SU-DHL-6 (cell line): Measurements from ENCODE around the gene KSR1.
"Not testable (repeated sequence)": the region's sequence is repeated elsewhere in the genome, so short reads cannot be mapped to it uniquely, and the experiment has no call there.

ENCODE experiments used
- H2AFZ ChIP-seq: fragments of 200-600 bp; sonication (generic); 2 replicates; pipeline ENCODE4 v1.6.1; 2014; ENCODE audit warnings: low read depth, mild to moderate bottlenecking, moderate library complexity, mixed read lengths, antibody characterized with exemption, low read length; ENCODE audit not compliant: severe bottlenecking
- H3F3A ChIP-seq: fragments of 200-600 bp; shearing (Covaris generic); 2 replicates; pipeline ENCODE4 v1.6.0; 2016; ENCODE audit warnings: antibody characterized with exemption, mild to moderate bottlenecking; ENCODE audit not compliant: insufficient read depth
- H3K27ac ChIP-seq: fragments of 200-600 bp; sonication (generic); 2 replicates; pipeline ENCODE4 v1.5.1; 2016; ENCODE audit warnings: low read depth, mild to moderate bottlenecking, low read length, moderate library complexity, mixed read lengths
- H3K27me3 ChIP-seq: fragments of 200-600 bp; sonication (generic), shearing (Covaris generic); 2 replicates; pipeline ENCODE4 v1.6.0; 2014; ENCODE audit warnings: mild to moderate bottlenecking, low read length
- H3K36me3 ChIP-seq: fragments of 200-600 bp; sonication (generic); 2 replicates; pipeline ENCODE4 v1.6.1; 2014; ENCODE audit warnings: mild to moderate bottlenecking, low read length, mixed read lengths
- H3K4me2 ChIP-seq: fragments of 300-600, 200-600 bp; shearing (Covaris generic), sonication (generic); 2 replicates; pipeline ENCODE4 v1.6.0; 2014; ENCODE audit warnings: low read length, low read depth, mild to moderate bottlenecking; ENCODE audit not compliant: poor library complexity, severe bottlenecking
- H3K4me3 ChIP-seq: fragments of 200-600 bp; sonication (generic); 2 replicates; pipeline ENCODE4 v1.5.1; 2014; ENCODE audit warnings: antibody characterized with exemption, low read length, mild to moderate bottlenecking, mixed read lengths; ENCODE audit not compliant: insufficient read depth, poor library complexity, severe bottlenecking
- H3K79me2 ChIP-seq: fragments of 200-600 bp; sonication (generic); 2 replicates; pipeline ENCODE4 v1.6.1; 2014; ENCODE audit warnings: mild to moderate bottlenecking, low read length, moderate library complexity; ENCODE audit not compliant: insufficient read depth
- H3K9ac ChIP-seq: fragments of 200-600 bp; sonication (generic); 2 replicates; pipeline ENCODE4 v1.7.0; 2014; ENCODE audit warnings: mild to moderate bottlenecking, low read length
- H3K9me2 ChIP-seq: fragments of 200-600 bp; sonication (generic); replicated peaks from 2 replicates; pipeline ENCODE4 v1.6.1; 2014; ENCODE audit warnings: low read length; ENCODE audit not compliant: insufficient read depth
- H3K9me3 ChIP-seq: fragments of 200-600 bp; sonication (generic); 2 replicates; pipeline ENCODE4 v1.6.1; 2014; ENCODE audit warnings: low read length, mixed read lengths; ENCODE audit not compliant: insufficient read depth
- H4K20me1 ChIP-seq: fragments of 200-600 bp; sonication (generic); 2 replicates; pipeline ENCODE4 v1.6.1; 2014; ENCODE audit warnings: low read depth, mild to moderate bottlenecking, antibody characterized with exemption, low read length, moderate library complexity, mixed read lengths
- CTCF ChIP-seq: fragments of 200-600 bp; sonication (generic); IDR thresholded peaks from one replicate; pipeline ENCODE4 v1.5.1; 2017; ENCODE audit warnings: antibody characterized with exemption, mild to moderate bottlenecking, low read length, moderate library complexity; ENCODE audit not compliant: insufficient read depth, poor library complexity, severe bottlenecking
- EZH2phosphoT487 ChIP-seq: fragments of 200-600 bp; sonication (generic), shearing (Covaris generic); conservative IDR thresholded peaks from 2 replicates; pipeline ENCODE4 v1.6.1; 2018; ENCODE audit warnings: mild to moderate bottlenecking, antibody characterized with exemption, low read length, moderate library complexity, mixed read lengths

KSR1 gene

GRCh38 chr17:27631897-27632725 is 175.9 kb downstream of the KSR1 start:
- no peak overlapping the region for H3K4me2 ChIP-seq
- H3K27ac ChIP-seq = no peak overlapping the region
- no peaks in the 10 kb centered on the region for H3K9me3 ChIP-seq
- H3K36me3 ChIP-seq = no peaks in the 10 kb centered on the region
- no peak overlapping the region for H3K4me3 ChIP-seq
- no peak overlapping the region for H2AFZ ChIP-seq
- no peaks in the 10 kb centered on the region for H3K27me3 ChIP-seq
- no peaks in the 10 kb centered on the region for H3K79me2 ChIP-seq
- no peak overlapping the region for H3K9ac ChIP-seq
- no peaks in the 10 kb centered on the region for H4K20me1 ChIP-seq
- no peak for TF ChIP-seq EZH2phosphoT487
- TF ChIP-seq CTCF = no peak
- no peaks in the 10 kb centered on the region for H3K9me2 ChIP-seq
- no peaks in the 10 kb centered on the region for H3F3A ChIP-seq

GRCh38 chr17:27632766-27633165 is 176.5 kb downstream of the KSR1 start:
- not testable (repeated sequence) for H3K9ac ChIP-seq, H3K9me2 ChIP-seq, H3K9me3 ChIP-seq, H4K20me1 ChIP-seq, H3K4me2 ChIP-seq, H3K4me3 ChIP-seq, H3K27me3 ChIP-seq, H2AFZ ChIP-seq, H3F3A ChIP-seq, H3K36me3 ChIP-seq, H3K79me2 ChIP-seq, H3K27ac ChIP-seq

GRCh38 chr17:27633312-27634025 is 177.2 kb downstream of the KSR1 start:
- H3K9ac ChIP-seq = no peak overlapping the region
- H3K27ac ChIP-seq = no peak overlapping the region
- H3K36me3 ChIP-seq = no peaks in the 10 kb centered on the region
- no peak overlapping the region for H3K4me3 ChIP-seq
- no peaks in the 10 kb centered on the region for H4K20me1 ChIP-seq
- H3K4me2 ChIP-seq = no peak overlapping the region
- no peak overlapping the region for H2AFZ ChIP-seq
- no peaks in the 10 kb centered on the region for H3F3A ChIP-seq
- H3K9me3 ChIP-seq = no peaks in the 10 kb centered on the region
- no peaks in the 10 kb centered on the region for H3K9me2 ChIP-seq
- H3K27me3 ChIP-seq = no peaks in the 10 kb centered on the region
- TF ChIP-seq CTCF = no peak
- TF ChIP-seq EZH2phosphoT487 = no peak
- no peaks in the 10 kb centered on the region for H3K79me2 ChIP-seq

- Histone ChIP-seq H3K36me3 (no peaks in the 10 kb centered on the region), H2AFZ (no peak overlapping the region), H3K79me2 (no peaks in the 10 kb centered on the region), H4K20me1 (no peaks in the 10 kb centered on the region), H3K9me2 (no peaks in the 10 kb centered on the region), H3F3A (no peaks in the 10 kb centered on the region), H3K27me3 (no peaks in the 10 kb centered on the region), H3K4me3 (no peak overlapping the region), H3K9ac (no peak overlapping the region), H3K27ac (no peak overlapping the region), H3K4me2 (no peak overlapping the region), H3K9me3 (no peaks in the 10 kb centered on the region)
- no peak for TF ChIP-seq CTCF
- TF ChIP-seq EZH2phosphoT487 = no peak
These were observed 177.7 kb downstream of the KSR1 start for GRCh38 chr17:27634026-27634335.
